Measurements from ENCODE around the gene ENAH.

- TF ChIP-seq CTCF (IDR thresholded peaks at IDR 0.05 in 2 of 3, conservative IDR thresholded peaks at IDR 0.05 in 1 of 3; ENCODE audit: borderline replicate concordance in 1 of 3, insufficient read depth in 1 of 3, low read depth in 2 of 3, low read length in 2 of 3) = no peak
- TF ChIP-seq RAD21 (IDR thresholded peaks at IDR 0.05; ENCODE audit: low read depth) = no peak
- TF ChIP-seq POLR2A (IDR thresholded peaks at IDR 0.05; ENCODE audit: borderline replicate concordance, extremely low read depth, insufficient read depth, insufficient read length) = no peak
- no peak for TF ChIP-seq EZH2 (IDR thresholded peaks at IDR 0.05)
These were observed 115.2 kb downstream of the ENAH start for GRCh38 chr1:225537554-225538251.
